ENCODE results near the gene HCRT.

- TF ChIP-seq, protein P1, sequence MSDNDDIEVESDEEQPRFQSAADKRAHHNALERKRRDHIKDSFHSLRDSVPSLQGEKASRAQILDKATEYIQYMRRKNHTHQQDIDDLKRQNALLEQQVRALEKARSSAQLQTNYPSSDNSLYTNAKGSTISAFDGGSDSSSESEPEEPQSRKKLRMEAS (IDR thresholded peaks at IDR 0.05; ENCODE audit: low read depth), result no peak
- TF ChIP-seq POLR2AphosphoS5 (IDR thresholded peaks at IDR 0.05; ENCODE audit: low read depth, low read length) (no peak), CTCF (IDR thresholded peaks at IDR 0.05) (no peak), EZH2phosphoT487 (IDR thresholded peaks at IDR 0.05; ENCODE audit: borderline replicate concordance, low read depth) (no peak), YY1 (IDR thresholded peaks at IDR 0.05; ENCODE audit: low read depth) (no peak), TCF12 (IDR thresholded peaks at IDR 0.05) (no peak), REST (IDR thresholded peaks at IDR 0.05; ENCODE audit: low read depth, low read length) (no peak), RXRA (IDR thresholded peaks at IDR 0.05; ENCODE audit: borderline replicate concordance, low read depth) (no peak), SIN3A (IDR thresholded peaks at IDR 0.05; ENCODE audit: borderline replicate concordance, low read depth, low read length) (no peak), TEAD4 (IDR thresholded peaks at IDR 0.05; ENCODE audit: borderline replicate concordance, insufficient read depth) (no peak), RAD21 (IDR thresholded peaks at IDR 0.05; ENCODE audit: low read length) (no peak), GABPA (IDR thresholded peaks at IDR 0.05; ENCODE audit: low read depth) (no peak), FOXM1 (IDR thresholded peaks at IDR 0.05; ENCODE audit: low read depth) (no peak)
- TF ChIP-seq, protein P2, sequence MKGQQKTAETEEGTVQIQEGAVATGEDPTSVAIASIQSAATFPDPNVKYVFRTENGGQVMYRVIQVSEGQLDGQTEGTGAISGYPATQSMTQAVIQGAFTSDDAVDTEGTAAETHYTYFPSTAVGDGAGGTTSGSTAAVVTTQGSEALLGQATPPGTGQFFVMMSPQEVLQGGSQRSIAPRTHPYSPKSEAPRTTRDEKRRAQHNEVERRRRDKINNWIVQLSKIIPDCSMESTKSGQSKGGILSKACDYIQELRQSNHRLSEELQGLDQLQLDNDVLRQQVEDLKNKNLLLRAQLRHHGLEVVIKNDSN (IDR thresholded peaks at IDR 0.05; ENCODE audit: borderline replicate concordance, low read depth), result no peak
Observed at GRCh38 chr17:42189651-42189965, 4.4 kb upstream of the HCRT start.
